SK-N-SH treated with all-trans-retinoic acid at 6 μM for 48 hours (cell line): ENCODE measurements around the gene SOAT2.

Experiments used
- ATAC-seq: fragments of 200-7000 bp; cut with Tn5 transposase; 3 replicates; pipeline ENCODE4 v1.9.1; 2020; ENCODE audit warnings: mild to moderate bottlenecking, moderate library complexity
- ARNTL ChIP-seq: fragments of 450-650 bp; formaldehyde crosslinking; IDR thresholded peaks from 2 replicates; pipeline ENCODE4 v1.5.0; 2020; ENCODE audit warnings: low read depth, mild to moderate bottlenecking, moderate library complexity, borderline replicate concordance
- BACH2 ChIP-seq: fragments of 250-450 bp; sonication (Bioruptor Pico); IDR thresholded peaks from 2 replicates; pipeline ENCODE4 v1.9.0; 2021; ENCODE audit warnings: mild to moderate bottlenecking, borderline replicate concordance
- CSDC2 ChIP-seq: fragments of 250-450 bp; sonication (Bioruptor Pico); IDR thresholded peaks from 2 replicates; pipeline ENCODE4 v1.5.0; 2020; ENCODE audit warnings: mild to moderate bottlenecking, moderate library complexity
- CSRNP3 ChIP-seq: fragments of 250-450 bp; sonication (Bioruptor Pico); IDR thresholded peaks from 2 replicates; pipeline ENCODE4 v1.5.1; 2021; ENCODE audit warnings: mild to moderate bottlenecking, moderate library complexity
- ESRRG ChIP-seq: fragments of 250-450 bp; sonication (Bioruptor Pico); IDR thresholded peaks from 2 replicates; pipeline ENCODE4 v1.6.1; 2021; ENCODE audit warnings: mild to moderate bottlenecking
- GLIS3 ChIP-seq: fragments of 250-450 bp; sonication (Bioruptor Pico); IDR thresholded peaks from 2 replicates; pipeline ENCODE4 v1.5.0; 2020; ENCODE audit warnings: mild to moderate bottlenecking, moderate library complexity
- ISL1 ChIP-seq: fragments of 250-450 bp; sonication (Bioruptor Pico); IDR thresholded peaks from 2 replicates; pipeline ENCODE4 v2.1.2; 2022; ENCODE audit warnings: mild to moderate bottlenecking, moderate library complexity
- OSR1 ChIP-seq: fragments of 250-450 bp; sonication (Bioruptor Pico); IDR thresholded peaks from 2 replicates; pipeline ENCODE4 v1.8.0; 2022; ENCODE audit warnings: moderate library complexity, mild to moderate bottlenecking, inconsistent platforms
- PATZ1 ChIP-seq: fragments of 250-450 bp; sonication (Bioruptor Pico); IDR thresholded peaks from 2 replicates; pipeline ENCODE4 v1.8.0; 2020; ENCODE audit warnings: mild to moderate bottlenecking, moderate library complexity, borderline replicate concordance
- PPARA ChIP-seq: fragments of 250-450 bp; sonication (Bioruptor Pico); IDR thresholded peaks from 2 replicates; pipeline ENCODE4 v1.5.0; 2020; ENCODE audit warnings: mild to moderate bottlenecking, borderline replicate concordance
- RARB ChIP-seq: fragments of 250-450 bp; sonication (Bioruptor Pico); IDR thresholded peaks from 2 replicates; pipeline ENCODE4 v1.8.0; 2021; ENCODE audit warnings: mild to moderate bottlenecking, moderate library complexity
- TCF4 ChIP-seq: fragments of 250-450 bp; sonication (Bioruptor Pico); IDR thresholded peaks from 2 replicates; pipeline ENCODE4 v1.8.0; 2021; ENCODE audit warnings: mild to moderate bottlenecking, moderate library complexity, borderline replicate concordance
- TOX ChIP-seq: fragments of 250-450 bp; sonication (Bioruptor Pico); IDR thresholded peaks from 2 replicates; pipeline ENCODE4 v1.8.0; 2021; ENCODE audit warnings: mild to moderate bottlenecking, moderate library complexity, borderline replicate concordance
- TSHZ2 ChIP-seq: fragments of 250-450 bp; sonication (Bioruptor Pico); IDR thresholded peaks from 2 replicates; pipeline ENCODE4 v1.5.0; 2020; ENCODE audit warnings: mild to moderate bottlenecking, moderate library complexity
- ZFP3 ChIP-seq: fragments of 250-450 bp; sonication (Bioruptor Pico); IDR thresholded peaks from 2 replicates; pipeline ENCODE4 v1.5.0; 2020; ENCODE audit warnings: mild to moderate bottlenecking, moderate library complexity
- ZFP30 ChIP-seq: fragments of 450-650 bp; formaldehyde crosslinking; IDR thresholded peaks from 2 replicates; pipeline ENCODE4 v1.5.0; 2022; ENCODE audit warnings: mild to moderate bottlenecking, moderate library complexity
- ZNF70 ChIP-seq: fragments of 450-650 bp; formaldehyde crosslinking; IDR thresholded peaks from 2 replicates; pipeline ENCODE4 v1.5.0; 2020; ENCODE audit warnings: mild to moderate bottlenecking, moderate library complexity
- ZNF8 ChIP-seq: fragments of 450-650 bp; formaldehyde crosslinking; IDR thresholded peaks from 2 replicates; pipeline ENCODE4 v1.5.0; 2020; ENCODE audit warnings: mild to moderate bottlenecking, moderate library complexity
- TF ChIP-seq, protein P1 (sequence below): fragments of 250-450 bp; sonication (Bioruptor Pico); IDR thresholded peaks from 2 replicates; pipeline ENCODE4 v1.8.0; 2021; ENCODE audit warnings: low read depth, mild to moderate bottlenecking, moderate library complexity, borderline replicate concordance
- TF ChIP-seq, protein P2 (sequence below): fragments of 250-450 bp; sonication (Bioruptor Pico); IDR thresholded peaks from 2 replicates; pipeline ENCODE4 v1.5.1; 2020; ENCODE audit warnings: low read depth, mild to moderate bottlenecking, moderate library complexity

The SOAT2 gene

DNA sequence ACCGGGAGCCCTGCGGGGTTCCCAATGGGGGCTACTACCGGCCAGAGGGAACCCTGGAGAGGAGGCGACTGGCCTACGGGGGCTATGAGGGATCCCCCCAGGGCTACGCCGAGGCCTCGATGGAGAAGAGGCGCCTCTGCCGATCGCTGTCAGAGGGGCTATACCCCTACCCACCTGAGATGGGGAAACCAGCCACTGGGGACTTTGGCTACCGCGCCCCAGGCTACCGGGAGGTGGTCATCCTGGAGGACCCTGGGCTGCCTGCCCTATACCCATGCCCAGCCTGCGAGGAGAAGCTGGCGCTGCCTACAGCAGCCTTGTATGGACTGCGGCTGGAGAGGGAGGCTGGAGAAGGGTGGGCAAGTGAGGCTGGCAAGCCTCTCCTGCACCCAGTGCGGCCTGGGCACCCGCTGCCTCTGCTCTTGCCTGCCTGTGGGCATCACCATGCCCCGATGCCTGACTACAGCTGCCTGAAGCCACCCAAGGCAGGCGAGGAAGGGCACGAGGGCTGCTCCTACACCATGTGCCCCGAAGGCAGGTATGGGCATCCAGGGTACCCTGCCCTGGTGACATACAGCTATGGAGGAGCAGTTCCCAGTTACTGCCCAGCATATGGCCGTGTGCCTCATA is 43.7 kb upstream of the SOAT2 start:
- TF ChIP-seq PATZ1 (CRISPR knock-in tag) (no peak), ZFP30 (CRISPR knock-in tag) (no peak), ZNF8 (CRISPR knock-in tag) (no peak), RARB (no peak), ARNTL (CRISPR knock-in tag) (no peak), ZNF70 (no peak), TOX (no peak), TCF4 (no peak), ZFP3 (CRISPR knock-in tag) (no peak), ISL1 (CRISPR knock-in tag) (no peak), OSR1 (CRISPR knock-in tag) (no peak), ESRRG (no peak), TSHZ2 (CRISPR knock-in tag) (no peak), CSDC2 (CRISPR knock-in tag) (no peak), CSRNP3 (CRISPR knock-in tag) (no peak), GLIS3 (CRISPR knock-in tag) (no peak)
- TF ChIP-seq, protein P1, sequence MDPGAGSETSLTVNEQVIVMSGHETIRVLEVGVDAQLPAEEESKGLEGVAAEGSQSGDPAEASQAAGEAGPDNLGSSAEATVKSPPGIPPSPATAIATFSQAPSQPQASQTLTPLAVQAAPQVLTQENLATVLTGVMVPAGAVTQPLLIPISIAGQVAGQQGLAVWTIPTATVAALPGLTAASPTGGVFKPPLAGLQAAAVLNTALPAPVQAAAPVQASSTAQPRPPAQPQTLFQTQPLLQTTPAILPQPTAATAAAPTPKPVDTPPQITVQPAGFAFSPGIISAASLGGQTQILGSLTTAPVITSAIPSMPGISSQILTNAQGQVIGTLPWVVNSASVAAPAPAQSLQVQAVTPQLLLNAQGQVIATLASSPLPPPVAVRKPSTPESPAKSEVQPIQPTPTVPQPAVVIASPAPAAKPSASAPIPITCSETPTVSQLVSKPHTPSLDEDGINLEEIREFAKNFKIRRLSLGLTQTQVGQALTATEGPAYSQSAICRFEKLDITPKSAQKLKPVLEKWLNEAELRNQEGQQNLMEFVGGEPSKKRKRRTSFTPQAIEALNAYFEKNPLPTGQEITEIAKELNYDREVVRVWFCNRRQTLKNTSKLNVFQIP (CRISPR knock-in tag), result no peak
- TF ChIP-seq, protein P2, sequence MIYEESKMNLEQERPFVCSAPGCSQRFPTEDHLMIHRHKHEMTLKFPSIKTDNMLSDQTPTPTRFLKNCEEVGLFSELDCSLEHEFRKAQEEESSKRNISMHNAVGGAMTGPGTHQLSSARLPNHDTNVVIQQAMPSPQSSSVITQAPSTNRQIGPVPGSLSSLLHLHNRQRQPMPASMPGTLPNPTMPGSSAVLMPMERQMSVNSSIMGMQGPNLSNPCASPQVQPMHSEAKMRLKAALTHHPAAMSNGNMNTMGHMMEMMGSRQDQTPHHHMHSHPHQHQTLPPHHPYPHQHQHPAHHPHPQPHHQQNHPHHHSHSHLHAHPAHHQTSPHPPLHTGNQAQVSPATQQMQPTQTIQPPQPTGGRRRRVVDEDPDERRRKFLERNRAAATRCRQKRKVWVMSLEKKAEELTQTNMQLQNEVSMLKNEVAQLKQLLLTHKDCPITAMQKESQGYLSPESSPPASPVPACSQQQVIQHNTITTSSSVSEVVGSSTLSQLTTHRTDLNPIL, result no peak
- no peak; the same call in 2 of the 3 replicates for ATAC-seq

GRCh38 chr12:53060064-53060720 is 43.1 kb upstream of the SOAT2 start:
- no peak for ATAC-seq
- TF ChIP-seq, protein P2, result no peak
- no peak for TF ChIP-seq TOX
- TF ChIP-seq PPARA, result no peak
- no peak for TF ChIP-seq CSRNP3 (CRISPR knock-in tag)
- no peak for TF ChIP-seq ZFP3 (CRISPR knock-in tag)
- TF ChIP-seq GLIS3 (CRISPR knock-in tag), result no peak
- TF ChIP-seq PATZ1 (CRISPR knock-in tag), result no peak
- TF ChIP-seq OSR1 (CRISPR knock-in tag), result no peak
- no peak for TF ChIP-seq TSHZ2 (CRISPR knock-in tag)
- no peak for TF ChIP-seq ESRRG
- TF ChIP-seq BACH2, result no peak
- TF ChIP-seq ZNF8 (CRISPR knock-in tag), result no peak
- TF ChIP-seq ZFP30 (CRISPR knock-in tag), result no peak
